Gastrocnemius medialis (tissue), 4 donors: ENCODE data around the gene LRRC53. TPM values are rescaled to one million over a fixed set of nuclear protein-coding genes. Genes with fewer than 3 reads are reported as not detected.

ENCODE experiments used
- ATAC-seq, 2 donors: fragments of 150-250 bp; one replicate each; pipeline ENCODE4 v1.9.1; 2016
- DNase-seq, 2 donors: peaks; one replicate each; pipeline ENCODE4 v3.0.0-alpha.2; 2019
- H3K27ac ChIP-seq, 4 donors: fragments of 200-600 bp; sonication (generic); 1 replicate in 1 of 4; 2 replicates in 3 of 4; pipeline ENCODE4 v1.5.1; 2016 to 2018; ENCODE audit warnings: mild to moderate bottlenecking in 2 of 4, moderate library complexity in 1 of 4
- H3K27me3 ChIP-seq, 3 donors: fragments of 200-600 bp; sonication (generic) in 2 of 3; 1 replicate in 1 of 3; 2 replicates in 2 of 3; pipeline versions ENCODE4 v1.5.1 to v1.6.0; 2016 to 2019; ENCODE audit warnings: mild to moderate bottlenecking in 1 of 3, moderate library complexity in 1 of 3
- H3K36me3 ChIP-seq, 2 donors: fragments of 200-600 bp; sonication (generic) in 1 of 2; one replicate each; pipeline ENCODE4 v1.5.1; 2017 to 2018
- H3K4me1 ChIP-seq, 2 donors: fragments of 200-600 bp; sonication (generic) in 1 of 2; one replicate each; pipeline ENCODE4 v1.5.1; 2016 to 2017; ENCODE audit warnings: mild to moderate bottlenecking in 2 of 2
- H3K4me3 ChIP-seq, 4 donors: fragments of 200-600 bp; sonication (generic) in 3 of 4; 1 replicate in 1 of 4; 2 replicates in 3 of 4; pipeline ENCODE4 v1.5.1; 2016 to 2019; ENCODE audit warnings: mild to moderate bottlenecking in 2 of 4
- H3K9me3 ChIP-seq, 3 donors: fragments of 200-600 bp; sonication (generic) in 2 of 3; 1 replicate in 1 of 3; 2 replicates in 2 of 3; pipeline ENCODE4 v1.5.1; 2016 to 2019
- POLR2A ChIP-seq, 2 donors: fragments of 450-650 bp; IDR thresholded peaks; one replicate each; pipeline ENCODE4 v1.6.1; 2017; ENCODE audit warnings: antibody characterized with exemption in 2 of 2, mild to moderate bottlenecking in 2 of 2, moderate library complexity in 2 of 2
- in situ Hi-C, 4 donors: fragments of 200-750 bp; cut with MboI; loops; one replicate each; pipeline versions ENCODE4 v1.15.0 to v1.8.0; 2017; ENCODE audit warnings: low sequenced_read_pairs in 4 of 4
- intact Hi-C: fragments of 100-400 bp; cut with DNase I; formaldehyde crosslinking; loops from one replicate; pipeline ENCODE4 v1.15.1; 2023; ENCODE audit warnings: low total_unique reads
- total RNA-seq, 4 donors: library from RNA; depleted of rRNA; stranded (reverse); fragments of >200 nt; gene quantifications; one replicate each; pipeline versions ENCODE4 v1.1.0 to v1.2.3, GENCODE V29; 2016
- TF ChIP-seq, protein P1 (sequence below), 5 experiments: fragments of 450-650 bp in 3 of 5; fragments of 200-600 bp in 2 of 5; sonication (generic) in 2 of 5; IDR thresholded peaks in 4 of 5; conservative IDR thresholded peaks in 1 of 5; 1 replicate in 4 of 5; 2 replicates in 1 of 5; pipeline ENCODE4 v1.5.1; 2016 to 2019; ENCODE audit warnings: antibody characterized with exemption in 5 of 5, mild to moderate bottlenecking in 3 of 5, moderate library complexity in 3 of 5

Gene LRRC53, protein sequence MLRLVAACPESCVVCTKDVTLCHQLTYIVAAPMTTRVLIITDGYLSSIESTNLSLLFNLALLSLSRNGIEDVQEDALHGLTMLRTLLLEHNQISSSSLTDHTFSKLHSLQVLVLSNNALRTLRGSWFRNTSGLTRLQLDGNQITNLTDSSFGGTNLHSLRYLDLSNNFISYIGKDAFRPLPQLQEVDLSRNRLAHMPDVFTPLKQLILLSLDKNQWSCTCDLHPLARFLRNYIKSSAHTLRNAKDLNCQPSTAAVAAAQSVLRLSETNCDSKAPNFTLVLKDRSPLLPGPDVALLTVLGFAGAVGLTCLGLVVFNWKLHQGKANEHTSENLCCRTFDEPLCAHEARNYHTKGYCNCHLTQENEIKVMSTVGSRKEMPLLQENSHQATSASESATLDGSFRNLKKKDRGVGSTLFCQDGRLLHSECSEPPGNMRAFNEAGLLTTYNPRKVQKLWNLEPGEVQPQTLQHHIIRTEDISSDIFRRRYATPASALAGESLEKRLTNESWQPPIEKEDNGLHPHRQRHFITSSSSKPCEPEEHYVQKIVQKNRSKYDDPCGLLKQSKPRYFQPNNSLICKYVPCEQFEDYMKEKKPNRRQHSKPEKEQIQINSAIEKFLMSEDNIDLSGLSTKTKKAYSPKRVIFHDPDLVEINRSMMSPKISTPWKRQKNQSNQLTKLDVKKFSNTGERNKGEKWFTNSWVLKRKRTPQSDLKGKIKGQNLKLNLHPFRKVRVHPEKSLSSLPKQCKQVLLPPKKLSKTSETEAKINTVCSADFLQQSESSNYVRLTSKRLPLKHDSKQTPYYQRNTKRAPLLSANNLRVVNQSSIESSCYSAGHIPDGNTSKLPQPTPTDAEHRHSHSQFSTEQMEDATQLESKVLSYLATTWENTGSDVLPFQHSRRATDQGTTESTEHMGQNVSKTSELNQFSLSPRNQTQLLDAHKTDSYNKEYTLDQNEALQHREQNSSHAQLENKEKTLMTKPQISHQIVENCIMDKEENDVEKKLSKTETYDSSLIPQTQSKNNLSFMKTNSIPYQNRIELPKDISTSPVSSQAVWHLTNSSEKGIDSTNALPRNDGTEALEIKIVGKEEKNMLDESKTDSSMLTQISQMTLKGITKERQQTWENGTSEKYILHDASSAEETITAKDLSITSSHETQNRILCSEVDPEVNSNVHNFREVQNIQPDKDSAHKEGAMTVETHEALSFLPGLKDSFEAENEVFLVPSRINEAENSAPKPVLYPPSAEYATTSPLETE
- total RNA-seq: not detected

DNA sequence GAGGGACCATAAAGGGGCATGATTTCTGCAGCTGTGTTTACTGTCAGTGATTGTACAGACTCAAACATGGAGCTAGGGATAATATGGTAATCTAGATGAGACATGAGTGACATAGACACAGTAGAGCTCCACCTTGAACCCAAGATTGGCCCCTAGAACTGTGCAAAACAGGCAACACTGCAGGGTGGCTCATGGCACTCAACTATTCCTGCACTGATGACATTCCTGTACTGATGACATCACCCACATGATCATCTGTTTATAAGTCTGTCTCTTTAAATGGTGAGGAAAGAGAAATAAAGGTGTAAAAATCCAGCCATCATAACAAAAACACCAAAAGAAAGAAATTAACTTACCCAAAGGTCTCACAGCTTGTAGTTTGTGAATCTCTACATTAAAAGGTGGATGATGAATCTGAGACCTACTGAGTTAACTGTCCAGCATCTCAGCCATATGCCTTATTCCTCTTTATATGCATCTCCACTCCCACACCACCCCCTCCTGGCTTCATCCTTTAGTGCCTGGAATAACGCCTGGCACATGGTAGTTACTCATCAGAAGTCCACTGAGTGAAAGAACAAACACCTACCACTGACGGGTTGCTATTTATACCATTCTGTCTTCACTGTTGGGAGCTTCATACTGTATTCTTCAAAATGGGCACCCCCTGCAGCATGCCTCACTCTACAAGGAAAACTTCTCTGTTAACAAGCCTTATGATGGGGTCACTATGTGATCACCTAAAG lies at the start of gene LRRC53:
Gene LRRC53 (minus strand): TSS at position 442 of the 746 bp plus-strand sequence. CDS start 29,262 bp downstream, outside the sequence.
- H3K36me3 ChIP-seq: no peaks in the 10 kb centered on the region
- in situ Hi-C loops: no loop called here
- H3K9me3 ChIP-seq: no peaks in the 10 kb centered on the region
- H3K27ac ChIP-seq: no peak within 1 kb of the TSS
- H3K27me3 ChIP-seq: no peaks in the 10 kb centered on the region
- ATAC-seq (no peak), DNase-seq (no peak)
- no peaks in the 10 kb centered on the region for H3K4me1 ChIP-seq
- intact Hi-C loops: no loop called here
- no peak within 1 kb of the TSS for H3K4me3 ChIP-seq
- no peak for TF ChIP-seq POLR2A (IDR thresholded peaks at IDR 0.05)
- TF ChIP-seq, protein P1, sequence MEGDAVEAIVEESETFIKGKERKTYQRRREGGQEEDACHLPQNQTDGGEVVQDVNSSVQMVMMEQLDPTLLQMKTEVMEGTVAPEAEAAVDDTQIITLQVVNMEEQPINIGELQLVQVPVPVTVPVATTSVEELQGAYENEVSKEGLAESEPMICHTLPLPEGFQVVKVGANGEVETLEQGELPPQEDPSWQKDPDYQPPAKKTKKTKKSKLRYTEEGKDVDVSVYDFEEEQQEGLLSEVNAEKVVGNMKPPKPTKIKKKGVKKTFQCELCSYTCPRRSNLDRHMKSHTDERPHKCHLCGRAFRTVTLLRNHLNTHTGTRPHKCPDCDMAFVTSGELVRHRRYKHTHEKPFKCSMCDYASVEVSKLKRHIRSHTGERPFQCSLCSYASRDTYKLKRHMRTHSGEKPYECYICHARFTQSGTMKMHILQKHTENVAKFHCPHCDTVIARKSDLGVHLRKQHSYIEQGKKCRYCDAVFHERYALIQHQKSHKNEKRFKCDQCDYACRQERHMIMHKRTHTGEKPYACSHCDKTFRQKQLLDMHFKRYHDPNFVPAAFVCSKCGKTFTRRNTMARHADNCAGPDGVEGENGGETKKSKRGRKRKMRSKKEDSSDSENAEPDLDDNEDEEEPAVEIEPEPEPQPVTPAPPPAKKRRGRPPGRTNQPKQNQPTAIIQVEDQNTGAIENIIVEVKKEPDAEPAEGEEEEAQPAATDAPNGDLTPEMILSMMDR (IDR thresholded peaks at IDR 0.05 in 4 of 5, conservative IDR thresholded peaks at IDR 0.05 in 1 of 5): no peak

DNA sequence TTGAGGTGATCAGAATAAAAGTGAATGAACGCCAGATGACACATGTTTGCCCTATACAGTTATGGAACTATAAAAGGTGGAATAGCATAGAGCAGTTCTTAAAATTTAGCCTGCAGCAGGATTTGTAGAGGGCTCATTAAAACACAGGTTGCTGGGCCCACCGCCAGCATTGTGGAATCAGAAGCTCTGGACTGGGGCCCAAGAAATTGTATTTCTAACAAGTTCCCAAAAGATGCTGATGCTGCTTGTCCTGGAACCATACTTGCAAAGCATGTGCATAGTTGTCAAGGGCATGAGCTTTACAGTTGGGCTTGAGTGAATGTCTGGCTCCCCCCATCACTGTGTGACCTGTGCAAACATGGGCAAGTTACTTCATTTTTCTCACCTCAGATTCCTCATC lies 37.5 kb upstream of the LRRC53 start:
- intact Hi-C loops (no loop called here), in situ Hi-C loops (no loop called here)
- H3K36me3 ChIP-seq: no peaks in the 10 kb centered on the region
- ATAC-seq: no peak
- no peaks in the 10 kb centered on the region for H3K4me1 ChIP-seq
- no peak overlapping the region for H3K4me3 ChIP-seq
- H3K27ac ChIP-seq: no peak overlapping the region
- TF ChIP-seq, protein P1 (IDR thresholded peaks at IDR 0.05 in 4 of 5, conservative IDR thresholded peaks at IDR 0.05 in 1 of 5): no peak
- TF ChIP-seq POLR2A (IDR thresholded peaks at IDR 0.05): no peak
- H3K27me3 ChIP-seq: no peaks in the 10 kb centered on the region
- no peaks in the 10 kb centered on the region for H3K9me3 ChIP-seq
- no peak for DNase-seq

DNA sequence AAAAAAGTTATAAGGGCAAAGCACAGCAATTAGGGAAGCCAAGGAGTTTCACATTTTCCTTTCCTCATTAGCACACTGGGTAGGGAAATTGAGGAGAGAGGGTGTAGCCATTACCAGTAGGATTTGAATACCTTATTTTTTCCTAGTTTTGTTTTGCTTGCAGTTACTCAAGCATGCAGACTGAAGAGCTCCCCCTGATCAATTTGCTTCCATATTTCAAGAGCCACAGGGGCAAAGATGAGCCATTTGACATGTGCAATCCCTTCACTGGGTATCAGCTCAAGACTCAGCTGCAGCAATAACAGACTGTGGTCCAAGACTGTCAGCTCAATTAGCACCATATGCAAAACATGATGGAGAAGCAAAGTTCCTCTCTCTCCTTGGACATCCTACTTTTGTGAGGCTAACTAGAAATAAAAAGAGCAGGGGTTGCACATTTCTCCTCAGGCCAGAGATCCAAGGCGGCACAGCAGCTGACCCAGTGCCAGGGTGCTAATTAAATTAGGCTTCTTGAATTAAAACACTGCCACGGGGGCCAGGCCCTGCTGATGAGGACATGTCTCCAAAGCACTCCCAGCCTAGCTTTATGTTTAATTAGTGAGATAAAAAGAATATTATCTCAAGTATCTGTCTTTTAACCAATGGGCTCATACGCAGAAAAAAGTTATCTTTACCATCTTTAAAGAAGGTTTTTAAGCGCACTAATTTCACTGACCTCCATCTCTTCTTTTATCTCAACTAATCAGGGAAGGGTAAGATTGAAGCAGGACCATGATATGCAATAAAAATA lies 36.7 kb upstream of the LRRC53 start:
- Histone ChIP-seq H3K27ac (no peak overlapping the region), H3K4me1 (no peaks in the 10 kb centered on the region), H3K27me3 (no peaks in the 10 kb centered on the region), H3K36me3 (no peaks in the 10 kb centered on the region), H3K9me3 (no peaks in the 10 kb centered on the region), H3K4me3 (no peak overlapping the region)
- TF ChIP-seq POLR2A (IDR thresholded peaks at IDR 0.05): no peak
- TF ChIP-seq, protein P1 (IDR thresholded peaks at IDR 0.05 in 4 of 5, conservative IDR thresholded peaks at IDR 0.05 in 1 of 5): no peak
- in situ Hi-C loops: no loop called here
- intact Hi-C loops: no loop called here
- ATAC-seq: no peak
- DNase-seq: no peak
